ENCODE measurements around the gene POLA2.

POLA2 gene

DNA sequence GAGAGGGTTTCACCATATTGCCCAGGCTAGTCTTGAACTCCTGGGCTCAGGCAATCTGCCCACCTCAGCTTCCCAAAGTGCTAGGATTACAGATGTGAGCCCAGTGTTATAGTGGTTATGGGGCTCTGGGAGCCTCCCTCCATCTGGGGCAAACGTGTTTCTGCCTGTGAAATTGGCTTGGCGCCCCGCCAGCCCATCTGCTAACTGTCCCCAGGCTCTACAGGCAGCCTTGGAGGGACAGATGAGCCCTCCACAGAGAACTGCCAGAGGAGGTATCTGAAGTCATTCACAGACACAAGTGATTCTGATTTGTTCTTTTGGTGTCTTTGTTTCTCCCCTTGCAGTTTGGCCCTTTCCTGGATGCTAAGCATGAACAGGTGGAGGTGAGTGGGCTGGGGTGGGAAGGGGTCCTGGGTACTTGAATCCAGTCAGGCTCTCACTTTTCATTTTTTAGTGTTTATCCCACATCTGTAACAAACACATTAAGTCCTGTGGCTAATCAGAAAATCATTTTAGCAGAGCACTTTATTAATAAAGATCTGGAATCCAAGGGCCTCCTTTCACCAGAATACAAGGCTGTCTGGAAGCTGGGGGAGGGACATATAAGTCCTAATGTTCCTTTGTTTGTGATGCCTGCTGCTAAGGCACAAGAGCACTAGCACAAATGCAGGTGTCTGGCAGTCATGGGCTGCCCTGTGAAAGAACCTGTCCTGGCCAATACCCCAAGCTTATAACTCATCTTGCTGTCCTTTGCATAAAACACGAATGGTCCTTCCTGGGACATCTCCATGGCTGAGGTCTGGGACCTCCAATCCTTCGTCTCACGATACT lies 27.2 kb downstream of the POLA2 start:
- DNase-seq = no peak

- DNase-seq = no peak
Observed at GRCh38 chr11:65290448-65291165, 28.8 kb downstream of the POLA2 start.

DNA sequence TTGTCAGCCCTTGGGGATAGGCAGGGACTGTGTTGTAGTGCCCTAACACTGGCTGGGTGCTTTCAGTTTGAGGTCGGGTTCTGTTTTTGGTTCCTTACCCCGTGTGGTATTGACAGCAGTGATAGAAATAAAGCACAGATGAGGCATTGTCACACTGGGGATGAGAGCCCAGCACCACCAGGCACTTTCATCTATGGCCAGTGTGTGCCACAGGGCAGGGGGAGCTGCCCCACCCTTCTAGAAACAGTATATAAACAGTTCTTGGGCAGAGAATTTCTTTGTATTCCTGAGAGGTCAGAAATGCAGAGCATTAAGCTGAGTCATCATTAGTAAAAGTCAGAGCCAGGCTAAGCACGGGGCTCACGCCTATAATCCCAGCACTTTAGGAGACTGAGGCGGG lies 29.9 kb downstream of the POLA2 start:
- DNase-seq = no peak

DNA sequence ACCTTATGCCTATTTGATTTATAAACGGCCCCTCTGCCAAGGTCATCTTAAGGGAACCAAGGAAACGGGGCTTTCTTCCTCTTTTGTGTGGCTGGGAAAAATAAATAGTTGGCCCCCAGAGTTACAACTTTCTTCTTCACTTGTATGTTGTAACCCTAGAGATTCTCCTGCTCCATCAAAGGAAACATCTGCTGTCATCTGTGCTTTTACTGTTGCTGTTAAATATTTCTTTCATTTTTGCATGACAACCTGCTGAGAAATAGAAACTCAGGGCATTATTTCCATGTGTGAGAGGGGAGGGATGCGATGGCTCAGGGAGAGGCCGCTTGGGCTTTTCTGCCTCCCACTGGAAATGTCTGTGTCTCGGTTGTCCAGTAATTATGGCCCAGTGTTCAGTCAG lies 31.1 kb downstream of the POLA2 start:
- DNase-seq = no peak

DNA sequence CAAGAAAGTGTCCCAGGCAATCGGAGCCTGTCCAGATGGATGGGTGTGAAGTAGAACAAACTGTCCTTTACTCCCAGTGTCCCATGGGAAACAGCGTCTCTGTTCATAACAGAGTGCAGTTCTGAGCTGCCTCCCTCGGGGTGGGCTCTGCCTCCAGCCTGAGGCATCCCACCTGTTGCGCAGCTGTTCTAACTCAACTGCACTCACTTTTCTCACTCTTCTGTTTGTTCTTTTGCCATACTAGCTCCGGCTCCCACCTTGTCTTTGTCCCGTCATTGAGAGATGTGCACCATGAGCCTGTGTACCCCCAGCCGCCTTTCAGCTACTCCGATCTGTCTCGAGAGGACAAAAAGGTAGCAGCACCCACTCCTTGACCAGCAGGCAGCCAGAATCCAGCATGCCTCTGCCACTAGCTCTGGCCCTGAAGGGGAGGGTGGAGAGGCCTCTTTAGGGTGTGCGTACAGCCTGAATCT lies 32.2 kb downstream of the POLA2 start:
- DNase-seq = no peak

DNA sequence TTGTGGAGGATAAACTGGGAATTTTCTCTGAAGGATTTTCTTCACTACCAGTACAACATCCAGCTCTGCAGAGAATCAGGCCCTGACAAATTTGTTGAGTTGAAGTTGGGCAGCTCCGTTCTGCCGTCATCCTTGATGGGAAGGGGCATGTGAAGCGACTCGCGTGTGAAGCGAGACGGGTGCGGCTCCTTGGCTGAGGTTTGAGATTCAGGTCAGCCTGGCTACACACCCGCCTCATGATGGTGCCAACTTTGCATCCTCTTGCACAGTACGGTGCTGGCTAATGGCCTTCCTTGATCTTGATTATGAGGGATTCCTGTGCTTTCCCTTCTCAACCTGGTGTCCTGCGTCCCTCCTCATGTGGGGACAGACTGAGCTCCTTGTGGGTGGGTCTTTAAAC lies 33.2 kb downstream of the POLA2 start:
- no peak for DNase-seq

DNA sequence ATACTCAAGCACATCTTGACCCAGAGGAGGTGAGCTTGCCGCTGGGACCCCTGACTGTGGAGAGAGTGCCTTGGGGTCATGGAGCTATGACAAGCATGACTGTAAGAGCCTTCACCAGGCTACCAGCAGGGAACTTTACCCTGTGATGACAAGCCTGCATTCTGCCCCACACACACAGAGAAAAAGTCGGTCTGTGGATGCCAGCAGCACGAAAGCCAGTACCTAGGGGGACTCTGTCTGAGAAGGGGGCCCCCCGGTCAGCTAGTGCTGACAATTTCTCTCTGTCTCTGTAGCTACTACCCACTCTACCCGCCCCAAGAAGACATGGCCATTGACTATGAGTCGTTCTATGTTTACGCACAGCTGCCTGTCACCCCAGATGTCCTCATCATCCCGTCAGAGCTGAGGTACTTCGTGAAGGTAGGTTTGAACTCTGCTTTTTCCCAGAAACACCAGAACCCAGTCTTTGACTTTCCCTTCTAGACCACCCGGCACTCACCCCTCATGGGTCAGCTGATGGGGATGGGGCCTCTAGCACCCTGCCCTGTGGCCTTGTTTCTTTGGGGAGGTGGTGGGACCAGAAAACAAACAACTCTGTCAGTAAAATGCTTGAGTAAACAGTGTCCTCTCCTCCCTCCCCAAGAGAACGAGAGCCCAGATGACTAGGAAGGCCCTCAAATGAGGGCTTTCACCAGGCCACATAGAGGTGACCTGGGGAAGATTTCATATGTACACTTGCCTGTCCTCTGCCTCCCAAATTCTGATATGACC lies 34.0 kb downstream of the POLA2 start:
- no peak for DNase-seq

DNA sequence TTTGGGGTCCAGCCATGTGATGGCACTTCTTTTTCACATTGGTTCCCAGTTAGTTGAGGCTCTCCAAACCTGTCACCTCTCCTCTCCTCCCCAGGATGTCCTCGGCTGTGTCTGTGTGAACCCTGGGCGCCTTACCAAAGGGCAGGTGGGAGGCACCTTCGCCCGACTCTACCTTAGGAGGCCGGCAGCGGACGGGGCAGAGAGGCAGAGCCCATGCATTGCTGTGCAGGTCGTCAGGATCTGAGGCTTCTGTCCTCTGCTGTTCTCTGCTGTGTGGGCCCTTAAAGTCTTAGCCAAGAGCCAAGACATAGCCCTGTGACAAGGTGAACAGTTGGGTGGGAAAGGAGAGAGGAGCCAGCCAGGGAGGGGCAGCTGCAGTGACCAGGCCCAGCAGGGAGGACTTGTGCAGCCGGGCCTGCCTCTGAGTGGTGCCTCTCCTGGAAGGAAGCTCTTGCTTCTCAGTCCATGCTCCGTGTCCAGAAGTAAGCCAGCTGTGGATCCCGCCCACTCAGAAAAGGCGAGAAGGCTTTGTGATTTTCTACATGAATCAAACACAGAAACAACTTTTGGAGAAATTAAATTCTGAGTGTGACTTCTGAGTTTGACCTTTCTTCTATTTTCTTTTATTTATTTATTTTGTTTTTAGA lies 35.4 kb downstream of the POLA2 start:
- DNase-seq = no peak

GRCh38 chr11:65298131-65298535 lies 36.4 kb downstream of the POLA2 start:
- no peak for DNase-seq

GRCh38 chr11:65298655-65299179 lies 37.0 kb downstream of the POLA2 start:
- DNase-seq = no peak

GRCh38 chr11:65300621-65301275 lies 39.0 kb downstream of the POLA2 start:
- no peak for DNase-seq

GRCh38 chr11:65301491-65302329 lies 39.9 kb downstream of the POLA2 start:
- DNase-seq = no peak

- no peak for DNase-seq
Observed at GRCh38 chr11:65303555-65303954, 41.8 kb downstream of the POLA2 start.

DNA sequence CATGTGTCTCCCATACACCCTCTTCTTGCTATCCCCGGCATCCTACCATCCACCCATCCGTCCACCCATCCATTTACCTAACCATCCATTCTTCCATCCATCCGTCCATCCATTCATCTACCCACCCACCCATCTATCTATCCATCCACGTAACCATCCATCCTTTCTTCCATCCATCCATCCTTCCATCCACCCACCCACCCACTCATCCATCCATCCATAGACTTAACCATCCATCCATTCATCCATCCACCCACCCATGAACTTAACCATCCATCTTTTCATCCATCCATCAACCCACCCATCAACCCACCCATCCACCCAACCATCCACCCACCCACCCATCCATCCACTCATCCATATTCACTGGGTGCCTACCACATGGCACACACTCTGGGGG lies 42.3 kb downstream of the POLA2 start:
- no peak for DNase-seq

DNA sequence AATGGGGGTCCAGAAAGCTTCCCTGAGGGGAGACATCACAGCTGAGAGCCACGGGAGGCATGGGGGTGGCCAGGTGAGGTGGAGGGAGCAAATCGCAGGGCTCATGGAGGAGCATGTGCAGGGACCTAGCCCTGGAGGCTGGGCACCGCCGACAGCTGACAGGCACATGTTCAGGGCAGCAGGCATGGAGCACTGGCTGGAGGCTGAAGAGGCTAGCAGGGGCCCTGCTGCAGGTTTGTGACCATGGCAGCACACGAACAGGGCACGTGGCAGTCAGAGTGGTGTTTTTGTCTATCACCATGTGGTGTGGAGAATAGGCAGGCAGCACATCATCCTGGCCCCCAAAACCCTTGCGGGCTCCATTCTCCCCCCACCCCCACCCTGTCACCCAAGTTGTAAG lies 42.9 kb downstream of the POLA2 start:
- no peak for DNase-seq

GRCh38 chr11:65305501-65306268 lies 43.9 kb downstream of the POLA2 start:
- no peak for DNase-seq

GRCh38 chr11:65307298-65308229 lies 45.8 kb downstream of the POLA2 start:
- no peak for DNase-seq

GRCh38 chr11:65308281-65308891 lies 46.6 kb downstream of the POLA2 start:
- DNase-seq = no peak

GRCh38 chr11:65309006-65309405 lies 47.2 kb downstream of the POLA2 start:
- DNase-seq = no peak
